ENCODE data around the gene FADS3.

The FADS3 gene

DNA sequence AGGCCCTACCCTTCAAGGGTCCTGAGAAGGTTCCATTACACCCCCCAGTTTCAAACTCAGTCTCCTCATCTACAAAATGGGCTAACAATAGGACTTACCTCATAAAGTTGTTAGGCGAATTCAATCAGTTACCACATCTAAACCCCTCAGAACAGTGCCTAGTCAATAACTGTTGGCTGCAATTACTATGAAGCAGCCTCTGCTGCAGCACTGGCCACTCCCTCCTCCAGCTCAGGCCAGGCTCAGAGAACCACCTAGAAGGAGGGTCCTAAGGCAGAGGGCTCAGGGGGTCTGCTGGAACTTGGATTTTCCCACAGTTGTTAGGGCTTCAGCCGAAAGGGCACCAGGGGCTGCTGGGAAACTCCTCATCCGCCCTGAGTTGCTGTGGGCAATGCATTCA, 4.7 kb downstream of the FADS3 start:
- TF ChIP-seq, protein P1, sequence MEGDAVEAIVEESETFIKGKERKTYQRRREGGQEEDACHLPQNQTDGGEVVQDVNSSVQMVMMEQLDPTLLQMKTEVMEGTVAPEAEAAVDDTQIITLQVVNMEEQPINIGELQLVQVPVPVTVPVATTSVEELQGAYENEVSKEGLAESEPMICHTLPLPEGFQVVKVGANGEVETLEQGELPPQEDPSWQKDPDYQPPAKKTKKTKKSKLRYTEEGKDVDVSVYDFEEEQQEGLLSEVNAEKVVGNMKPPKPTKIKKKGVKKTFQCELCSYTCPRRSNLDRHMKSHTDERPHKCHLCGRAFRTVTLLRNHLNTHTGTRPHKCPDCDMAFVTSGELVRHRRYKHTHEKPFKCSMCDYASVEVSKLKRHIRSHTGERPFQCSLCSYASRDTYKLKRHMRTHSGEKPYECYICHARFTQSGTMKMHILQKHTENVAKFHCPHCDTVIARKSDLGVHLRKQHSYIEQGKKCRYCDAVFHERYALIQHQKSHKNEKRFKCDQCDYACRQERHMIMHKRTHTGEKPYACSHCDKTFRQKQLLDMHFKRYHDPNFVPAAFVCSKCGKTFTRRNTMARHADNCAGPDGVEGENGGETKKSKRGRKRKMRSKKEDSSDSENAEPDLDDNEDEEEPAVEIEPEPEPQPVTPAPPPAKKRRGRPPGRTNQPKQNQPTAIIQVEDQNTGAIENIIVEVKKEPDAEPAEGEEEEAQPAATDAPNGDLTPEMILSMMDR (IDR thresholded peaks at IDR 0.05): no peak

- TF ChIP-seq, protein P1 (IDR thresholded peaks at IDR 0.05): no peak
Measured at GRCh38 chr11:61885784-61886580, 5.4 kb downstream of the FADS3 start.

DNA sequence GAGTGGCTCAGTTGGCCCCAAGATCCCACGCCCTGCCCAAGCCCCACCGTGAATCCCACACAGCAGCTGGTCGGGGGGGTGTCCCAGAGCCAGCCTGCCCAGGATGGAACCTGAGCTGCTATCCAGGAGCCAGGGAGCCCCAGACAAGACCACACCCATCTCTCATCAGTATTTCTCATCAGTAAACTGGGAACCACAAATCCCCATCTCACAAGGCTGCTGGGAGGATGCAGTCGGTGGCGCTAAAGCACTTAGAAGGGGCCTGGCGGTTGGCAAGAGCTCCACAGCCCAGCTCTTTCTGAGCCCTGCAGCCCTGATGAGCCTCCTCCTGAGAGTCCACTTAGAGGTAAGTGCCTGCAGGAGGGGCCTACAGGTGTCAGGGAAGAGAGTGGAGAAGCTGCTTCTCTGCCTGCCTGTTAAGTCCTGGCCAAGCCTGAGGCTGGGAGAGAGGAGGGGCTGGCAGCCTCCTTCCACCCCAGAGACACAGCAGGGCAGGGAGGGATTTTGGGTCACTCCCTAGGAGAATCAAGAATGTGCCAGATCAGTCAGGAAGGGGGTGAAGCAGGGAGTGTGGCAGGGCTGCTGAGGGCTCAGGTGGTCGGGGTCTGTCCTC, 6.1 kb downstream of the FADS3 start:
- TF ChIP-seq, protein P1 (IDR thresholded peaks at IDR 0.05): no peak

- TF ChIP-seq, protein P1 (IDR thresholded peaks at IDR 0.05): no peak
Measured at GRCh38 chr11:61883947-61884346, 7.4 kb downstream of the FADS3 start.

- TF ChIP-seq, protein P1 (IDR thresholded peaks at IDR 0.05): no peak
Measured at GRCh38 chr11:61883327-61883726, 8.0 kb downstream of the FADS3 start.

- TF ChIP-seq, protein P1 (IDR thresholded peaks at IDR 0.05): no peak
Measured at GRCh38 chr11:61882879-61883278, 8.5 kb downstream of the FADS3 start.

GRCh38 chr11:61881397-61881796, 9.9 kb downstream of the FADS3 start:
- TF ChIP-seq, protein P1 (IDR thresholded peaks at IDR 0.05): no peak
